Measurements from ENCODE around the gene CBX6.

- TF ChIP-seq, protein P1, sequence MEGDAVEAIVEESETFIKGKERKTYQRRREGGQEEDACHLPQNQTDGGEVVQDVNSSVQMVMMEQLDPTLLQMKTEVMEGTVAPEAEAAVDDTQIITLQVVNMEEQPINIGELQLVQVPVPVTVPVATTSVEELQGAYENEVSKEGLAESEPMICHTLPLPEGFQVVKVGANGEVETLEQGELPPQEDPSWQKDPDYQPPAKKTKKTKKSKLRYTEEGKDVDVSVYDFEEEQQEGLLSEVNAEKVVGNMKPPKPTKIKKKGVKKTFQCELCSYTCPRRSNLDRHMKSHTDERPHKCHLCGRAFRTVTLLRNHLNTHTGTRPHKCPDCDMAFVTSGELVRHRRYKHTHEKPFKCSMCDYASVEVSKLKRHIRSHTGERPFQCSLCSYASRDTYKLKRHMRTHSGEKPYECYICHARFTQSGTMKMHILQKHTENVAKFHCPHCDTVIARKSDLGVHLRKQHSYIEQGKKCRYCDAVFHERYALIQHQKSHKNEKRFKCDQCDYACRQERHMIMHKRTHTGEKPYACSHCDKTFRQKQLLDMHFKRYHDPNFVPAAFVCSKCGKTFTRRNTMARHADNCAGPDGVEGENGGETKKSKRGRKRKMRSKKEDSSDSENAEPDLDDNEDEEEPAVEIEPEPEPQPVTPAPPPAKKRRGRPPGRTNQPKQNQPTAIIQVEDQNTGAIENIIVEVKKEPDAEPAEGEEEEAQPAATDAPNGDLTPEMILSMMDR (conservative IDR thresholded peaks at IDR 0.05; ENCODE audit: low read length) = no peak
- TF ChIP-seq EZH2phosphoT487 (IDR thresholded peaks at IDR 0.05; ENCODE audit: borderline replicate concordance) = no peak
Measured at GRCh38 chr22:38863531-38864131, 8.4 kb downstream of the CBX6 start.

Data from Loucy (cell line).